Measurements from ENCODE around the gene SLC25A5.

The SLC25A5 gene

DNA sequence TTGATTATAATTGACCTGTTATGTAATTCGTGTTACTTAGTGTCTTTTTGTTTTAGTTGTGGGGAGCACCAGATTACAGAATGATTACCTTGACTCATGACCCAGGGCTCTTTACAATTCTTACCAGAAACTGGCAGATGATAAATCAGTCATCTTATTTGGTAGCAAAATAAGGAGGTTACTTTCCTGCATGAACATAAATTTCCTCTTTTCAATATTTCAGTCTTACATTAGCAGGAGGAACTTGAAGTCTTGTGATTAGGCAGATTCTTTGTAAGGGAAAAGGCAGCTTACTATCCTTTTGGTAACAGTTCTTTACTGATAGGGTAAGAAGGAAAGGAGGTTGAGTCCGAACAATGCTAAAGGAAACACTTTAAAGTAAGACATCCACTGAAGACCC lies 26.0 kb upstream of the SLC25A5 start:
- H3K27ac ChIP-seq (ENCODE audit: low read depth, low read length): no peak overlapping the region
- H3K9ac ChIP-seq (ENCODE audit: low read length): no peak overlapping the region
- no peaks in the 10 kb centered on the region for H3K36me3 ChIP-seq (ENCODE audit: control insufficient read depth, insufficient read depth, low read length)
- H3K4me1 ChIP-seq (ENCODE audit: control insufficient read depth, insufficient read depth, low read length): no peaks in the 10 kb centered on the region; the same call in 1 of the 2 replicates
- peaks cover 2% of the 10 kb centered on the region; the same call in 1 of the 2 replicates for H3K9me3 ChIP-seq (ENCODE audit: control insufficient read depth, insufficient read depth, low read depth, low read length)
- no peaks in the 10 kb centered on the region for H3K27me3 ChIP-seq (ENCODE audit: control insufficient read depth, insufficient read depth, low read length)
- no peak overlapping the region for H3K4me3 ChIP-seq (ENCODE audit: low read depth, low read length)

- H3K27me3 ChIP-seq (ENCODE audit: control insufficient read depth, insufficient read depth, low read length): no peaks in the 10 kb centered on the region
- no peak overlapping the region for H3K4me3 ChIP-seq (ENCODE audit: low read depth, low read length)
- H3K27ac ChIP-seq (ENCODE audit: low read depth, low read length): no peak overlapping the region
- no peaks in the 10 kb centered on the region for H3K4me1 ChIP-seq (ENCODE audit: control insufficient read depth, insufficient read depth, low read length)
- peaks cover 9% of the 10 kb centered on the region for H3K36me3 ChIP-seq (ENCODE audit: control insufficient read depth, insufficient read depth, low read length)
- H3K9me3 ChIP-seq (ENCODE audit: control insufficient read depth, insufficient read depth, low read depth, low read length): peaks cover 7% of the 10 kb centered on the region; the same call in 1 of the 2 replicates
- no peak overlapping the region for H3K9ac ChIP-seq (ENCODE audit: low read length)
These were observed 15.0 kb upstream of the SLC25A5 start for GRCh38 chrX:119453202-119453601.

DNA sequence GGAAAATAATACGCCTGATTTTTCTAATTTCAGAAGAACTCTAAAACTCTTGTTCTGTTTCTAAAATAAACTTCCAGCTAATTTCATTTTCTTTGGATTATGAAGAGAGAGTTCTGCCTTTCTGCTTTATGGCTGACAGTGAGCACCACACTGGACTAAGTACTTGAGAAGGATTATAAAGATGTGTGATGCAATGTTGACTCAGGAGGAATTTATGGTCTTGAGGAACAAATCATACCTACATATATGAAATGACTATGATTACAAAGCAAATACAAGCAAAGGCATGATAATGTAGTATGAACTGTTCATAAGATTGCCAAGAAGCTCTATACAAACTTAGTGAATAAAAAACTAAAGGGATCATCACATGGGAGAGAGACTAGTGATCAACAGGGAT lies 13.0 kb upstream of the SLC25A5 start:
- Histone ChIP-seq H3K27me3 (ENCODE audit: control insufficient read depth, insufficient read depth, low read length) (no peaks in the 10 kb centered on the region), H3K36me3 (ENCODE audit: control insufficient read depth, insufficient read depth, low read length) (peaks cover 9% of the 10 kb centered on the region), H3K4me3 (ENCODE audit: low read depth, low read length) (no peak overlapping the region), H3K9me3 (ENCODE audit: control insufficient read depth, insufficient read depth, low read depth, low read length) (peaks cover 7% of the 10 kb centered on the region; the same call in 1 of the 2 replicates), H3K4me1 (ENCODE audit: control insufficient read depth, insufficient read depth, low read length) (no peaks in the 10 kb centered on the region), H3K27ac (ENCODE audit: low read depth, low read length) (no peak overlapping the region), H3K9ac (ENCODE audit: low read length) (no peak overlapping the region)

DNA sequence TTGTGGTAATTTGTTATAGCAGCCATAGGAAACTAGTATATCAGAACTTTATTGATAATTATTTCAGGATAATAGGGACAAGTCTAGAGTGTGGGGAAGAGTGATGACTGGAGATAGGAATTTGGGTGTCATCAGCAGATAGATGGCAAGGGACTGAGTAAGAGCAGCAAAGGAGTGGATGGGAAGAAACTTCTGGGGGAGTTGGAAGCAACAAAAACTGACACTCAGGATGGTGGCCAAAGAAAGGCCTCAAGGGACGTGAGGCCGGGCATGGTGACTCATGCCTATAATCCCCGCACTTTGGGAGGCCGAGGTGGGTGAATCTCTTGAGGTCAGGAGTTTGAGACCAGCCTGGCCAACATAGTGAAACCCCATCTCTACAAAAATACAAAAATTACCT lies 9.1 kb upstream of the SLC25A5 start:
- Histone ChIP-seq H3K27ac (ENCODE audit: low read depth, low read length) (no peak overlapping the region), H3K27me3 (ENCODE audit: control insufficient read depth, insufficient read depth, low read length) (no peaks in the 10 kb centered on the region; the same call in 1 of the 2 replicates), H3K9ac (ENCODE audit: low read length) (no peak overlapping the region), H3K4me3 (ENCODE audit: low read depth, low read length) (no peak overlapping the region), H3K9me3 (ENCODE audit: control insufficient read depth, insufficient read depth, low read depth, low read length) (peaks cover 7% of the 10 kb centered on the region; the same call in 1 of the 2 replicates), H3K36me3 (ENCODE audit: control insufficient read depth, insufficient read depth, low read length) (no peaks in the 10 kb centered on the region), H3K4me1 (ENCODE audit: control insufficient read depth, insufficient read depth, low read length) (no peaks in the 10 kb centered on the region)

- H3K4me3 ChIP-seq (ENCODE audit: low read depth, low read length): no peak overlapping the region
- H3K27me3 ChIP-seq (ENCODE audit: control insufficient read depth, insufficient read depth, low read length): no peaks in the 10 kb centered on the region; the same call in 1 of the 2 replicates
- no peak overlapping the region for H3K27ac ChIP-seq (ENCODE audit: low read depth, low read length)
- no peak overlapping the region for H3K9ac ChIP-seq (ENCODE audit: low read length)
- H3K9me3 ChIP-seq (ENCODE audit: control insufficient read depth, insufficient read depth, low read depth, low read length): no peaks in the 10 kb centered on the region; the same call in 1 of the 2 replicates
- H3K36me3 ChIP-seq (ENCODE audit: control insufficient read depth, insufficient read depth, low read length): peaks cover 12% of the 10 kb centered on the region
- peaks cover 7% of the 10 kb centered on the region; the same call in 1 of the 2 replicates for H3K4me1 ChIP-seq (ENCODE audit: control insufficient read depth, insufficient read depth, low read length)
These were observed 2.7 kb upstream of the SLC25A5 start for GRCh38 chrX:119465555-119465954.

GRCh38 chrX:119466970-119467369 lies 1.3 kb upstream of the SLC25A5 start:
- Histone ChIP-seq H3K9ac (ENCODE audit: low read length) (no peak overlapping the region), H3K27me3 (ENCODE audit: control insufficient read depth, insufficient read depth, low read length) (no peaks in the 10 kb centered on the region; the same call in 1 of the 2 replicates), H3K36me3 (ENCODE audit: control insufficient read depth, insufficient read depth, low read length) (peaks cover 21% of the 10 kb centered on the region), H3K27ac (ENCODE audit: low read depth, low read length) (no peak overlapping the region), H3K4me1 (ENCODE audit: control insufficient read depth, insufficient read depth, low read length) (peaks cover 7% of the 10 kb centered on the region; the same call in 1 of the 2 replicates), H3K9me3 (ENCODE audit: control insufficient read depth, insufficient read depth, low read depth, low read length) (no peaks in the 10 kb centered on the region; the same call in 1 of the 2 replicates), H3K4me3 (ENCODE audit: low read depth, low read length) (no peak overlapping the region)

GRCh38 chrX:119467433-119467832 lies 811 bp upstream of the SLC25A5 start:
- Histone ChIP-seq H3K36me3 (ENCODE audit: control insufficient read depth, insufficient read depth, low read length) (peaks cover 21% of the 10 kb centered on the region), H3K9me3 (ENCODE audit: control insufficient read depth, insufficient read depth, low read depth, low read length) (no peaks in the 10 kb centered on the region; the same call in 1 of the 2 replicates), H3K27ac (ENCODE audit: low read depth, low read length) (no peak overlapping the region), H3K27me3 (ENCODE audit: control insufficient read depth, insufficient read depth, low read length) (no peaks in the 10 kb centered on the region; the same call in 1 of the 2 replicates), H3K4me3 (ENCODE audit: low read depth, low read length) (peak overlapping the region; percentile 54; the same call in 1 of the 2 replicates), H3K9ac (ENCODE audit: low read length) (no peak overlapping the region), H3K4me1 (ENCODE audit: control insufficient read depth, insufficient read depth, low read length) (peaks cover 7% of the 10 kb centered on the region; the same call in 1 of the 2 replicates)

DNA sequence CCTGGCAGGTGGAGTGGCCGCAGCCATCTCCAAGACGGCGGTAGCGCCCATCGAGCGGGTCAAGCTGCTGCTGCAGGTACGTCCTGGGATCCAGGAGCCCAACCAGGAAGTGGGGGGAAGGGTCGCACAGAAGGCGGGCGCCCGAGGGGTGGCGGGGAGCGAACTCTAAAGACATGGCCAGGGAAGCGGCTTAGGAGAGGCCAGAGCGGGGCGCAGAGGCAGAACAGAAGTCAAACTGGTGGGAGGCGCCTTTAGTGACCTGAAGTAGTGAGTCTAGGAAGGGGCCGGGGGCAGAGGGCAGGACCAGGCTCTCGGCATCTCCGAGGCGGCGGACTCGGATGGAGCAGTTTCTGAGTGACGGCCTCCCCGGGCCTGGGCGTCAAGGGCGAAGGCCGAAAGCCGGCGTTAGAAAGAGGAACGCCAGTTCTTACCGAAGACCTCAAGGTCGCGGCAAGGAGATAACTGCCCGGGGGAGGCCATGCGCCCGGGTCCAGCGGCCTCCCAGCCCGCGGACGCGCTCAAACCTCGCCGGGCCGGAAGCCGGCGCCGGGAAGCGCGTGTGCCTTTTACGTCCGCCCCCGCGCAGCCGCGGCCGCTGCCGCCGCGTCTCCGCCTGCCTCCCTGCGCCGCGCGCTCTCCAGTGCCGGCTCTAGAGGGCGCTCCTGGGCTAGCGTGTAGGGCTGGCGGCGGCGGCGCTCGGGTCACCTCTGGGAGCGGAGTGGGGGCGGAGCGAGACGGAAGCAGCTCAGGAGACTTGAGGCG lies 488 bp downstream of the SLC25A5 start:
- Histone ChIP-seq H3K4me1 (ENCODE audit: control insufficient read depth, insufficient read depth, low read length) (peaks cover 7% of the 10 kb centered on the region; the same call in 1 of the 2 replicates), H3K4me3 (ENCODE audit: low read depth, low read length) (peak overlapping the region; percentile 92), H3K9me3 (ENCODE audit: control insufficient read depth, insufficient read depth, low read depth, low read length) (no peaks in the 10 kb centered on the region; the same call in 1 of the 2 replicates), H3K27ac (ENCODE audit: low read depth, low read length) (peak overlapping the region; percentile 87; the same call in 1 of the 2 replicates), H3K36me3 (ENCODE audit: control insufficient read depth, insufficient read depth, low read length) (peaks cover 21% of the 10 kb centered on the region), H3K9ac (ENCODE audit: low read length) (peak overlapping the region; percentile 96), H3K27me3 (ENCODE audit: control insufficient read depth, insufficient read depth, low read length) (no peaks in the 10 kb centered on the region)

GRCh38 chrX:119469313-119469635 lies 1.0 kb downstream of the SLC25A5 start:
- Histone ChIP-seq H3K9ac (ENCODE audit: low read length) (peak overlapping the region; percentile 32), H3K27me3 (ENCODE audit: control insufficient read depth, insufficient read depth, low read length) (no peaks in the 10 kb centered on the region), H3K27ac (ENCODE audit: low read depth, low read length) (no peak overlapping the region), H3K4me3 (ENCODE audit: low read depth, low read length) (peak overlapping the region; percentile 92), H3K36me3 (ENCODE audit: control insufficient read depth, insufficient read depth, low read length) (peaks cover 21% of the 10 kb centered on the region), H3K9me3 (ENCODE audit: control insufficient read depth, insufficient read depth, low read depth, low read length) (no peaks in the 10 kb centered on the region; the same call in 1 of the 2 replicates), H3K4me1 (ENCODE audit: control insufficient read depth, insufficient read depth, low read length) (peaks cover 7% of the 10 kb centered on the region; the same call in 1 of the 2 replicates)

DNA sequence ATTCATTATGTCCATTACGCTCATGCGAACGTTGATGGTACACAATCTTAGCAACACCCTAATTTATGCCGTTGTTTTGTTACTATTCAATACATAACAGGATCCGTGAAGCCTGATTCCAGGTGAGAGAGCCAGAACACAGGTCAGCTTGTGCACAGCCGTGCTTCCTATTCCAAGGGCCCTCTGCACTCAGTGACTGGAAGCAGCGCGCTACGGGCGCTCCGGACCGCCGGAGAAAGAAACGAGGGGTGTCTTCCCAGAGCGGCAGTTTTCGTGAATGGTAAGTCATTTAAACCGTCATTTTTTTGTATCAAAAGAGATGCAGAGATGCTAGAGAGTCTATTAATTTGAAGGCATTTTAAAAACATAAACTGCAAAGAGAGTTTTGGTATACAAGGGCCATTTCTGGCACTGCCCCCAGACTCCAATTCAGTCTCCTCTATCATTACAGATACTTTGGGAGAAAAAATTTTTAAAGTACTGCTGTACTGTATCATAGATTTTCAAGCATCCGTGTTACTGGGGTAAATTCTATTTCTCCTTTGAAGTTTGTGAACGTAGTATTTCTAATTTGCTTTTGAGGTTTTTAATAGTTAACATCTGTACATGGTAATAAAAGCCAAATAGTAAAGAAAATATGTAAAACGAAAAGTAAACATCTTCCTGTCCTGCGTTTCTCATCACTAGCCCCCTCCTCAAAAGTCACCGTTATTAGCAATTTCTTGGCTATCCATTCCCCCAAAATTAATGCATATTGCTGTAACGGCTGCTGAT lies 6.6 kb downstream of the SLC25A5 start:
- Histone ChIP-seq H3K9ac (ENCODE audit: low read length) (no peak overlapping the region), H3K27me3 (ENCODE audit: control insufficient read depth, insufficient read depth, low read length) (no peaks in the 10 kb centered on the region), H3K9me3 (ENCODE audit: control insufficient read depth, insufficient read depth, low read depth, low read length) (peaks cover 1% of the 10 kb centered on the region; the same call in 1 of the 2 replicates), H3K27ac (ENCODE audit: low read depth, low read length) (no peak overlapping the region), H3K4me1 (ENCODE audit: control insufficient read depth, insufficient read depth, low read length) (no peaks in the 10 kb centered on the region; the same call in 1 of the 2 replicates), H3K4me3 (ENCODE audit: low read depth, low read length) (no peak overlapping the region), H3K36me3 (ENCODE audit: control insufficient read depth, insufficient read depth, low read length) (peaks cover 16% of the 10 kb centered on the region)

All from HUES6 (cell line).